ENCODE results near the gene ACTL8. TPM values are rescaled to one million over a fixed set of nuclear protein-coding genes. Genes with fewer than 3 reads are reported as not detected.

Gene ACTL8
- polyA plus RNA-seq, 1 experiment: not detected

- Histone ChIP-seq H3K9me3 (ENCODE audit: control insufficient read depth, insufficient read depth, low read length) (no peaks in the 10 kb centered on the region; the same call in 1 of the 2 replicates), H3K27me3 (ENCODE audit: control insufficient read depth, insufficient read depth, low read length) (no peaks in the 10 kb centered on the region), H3K4me3 (ENCODE audit: low read depth, low read length) (no peak overlapping the region), H3K27ac (ENCODE audit: low read depth, low read length) (no peak overlapping the region)
- DNase-seq (ENCODE audit: low read depth, low spot score): no peak
- ChIA-PET CTCF (no interaction called here), POLR2A (no interaction called here)
- no peak for TF ChIP-seq CTCF (IDR thresholded peaks at IDR 0.05; ENCODE audit: low read depth, low read length)
Observed at GRCh38 chr1:17772615-17773212, 17.6 kb downstream of the ACTL8 start.

- Histone ChIP-seq H3K27me3 (ENCODE audit: control insufficient read depth, insufficient read depth, low read length) (no peaks in the 10 kb centered on the region), H3K9me3 (ENCODE audit: control insufficient read depth, insufficient read depth, low read length) (no peaks in the 10 kb centered on the region; the same call in 1 of the 2 replicates), H3K4me3 (ENCODE audit: low read depth, low read length) (no peak overlapping the region), H3K27ac (ENCODE audit: low read depth, low read length) (no peak overlapping the region)
- CTCF ChIA-PET: no interaction called here
- DNase-seq (ENCODE audit: low read depth, low spot score): no peak
- TF ChIP-seq CTCF (IDR thresholded peaks at IDR 0.05; ENCODE audit: low read depth, low read length): no peak
- POLR2A ChIA-PET: no interaction called here
Observed at GRCh38 chr1:17773591-17774326, 18.6 kb downstream of the ACTL8 start.

GRCh38 chr1:17774452-17774851 lies 19.3 kb downstream of the ACTL8 start:
- Histone ChIP-seq H3K9me3 (ENCODE audit: control insufficient read depth, insufficient read depth, low read length) (no peaks in the 10 kb centered on the region; the same call in 1 of the 2 replicates), H3K27ac (ENCODE audit: low read depth, low read length) (no peak overlapping the region), H3K27me3 (ENCODE audit: control insufficient read depth, insufficient read depth, low read length) (no peaks in the 10 kb centered on the region), H3K4me3 (ENCODE audit: low read depth, low read length) (no peak overlapping the region)
- no peak for DNase-seq (ENCODE audit: low read depth, low spot score)
- ChIA-PET CTCF (no interaction called here), POLR2A (no interaction called here)
- no peak for TF ChIP-seq CTCF (IDR thresholded peaks at IDR 0.05; ENCODE audit: low read depth, low read length)

GRCh38 chr1:17775796-17776195 lies 20.7 kb downstream of the ACTL8 start:
- Histone ChIP-seq H3K27me3 (ENCODE audit: control insufficient read depth, insufficient read depth, low read length) (no peaks in the 10 kb centered on the region), H3K9me3 (ENCODE audit: control insufficient read depth, insufficient read depth, low read length) (no peaks in the 10 kb centered on the region; the same call in 1 of the 2 replicates), H3K4me3 (ENCODE audit: low read depth, low read length) (no peak overlapping the region), H3K27ac (ENCODE audit: low read depth, low read length) (no peak overlapping the region)
- DNase-seq (ENCODE audit: low read depth, low spot score): no peak
- no peak for TF ChIP-seq CTCF (IDR thresholded peaks at IDR 0.05; ENCODE audit: low read depth, low read length)
- POLR2A ChIA-PET: no interaction called here
- CTCF ChIA-PET: no interaction called here

- H3K4me3 ChIP-seq (ENCODE audit: low read depth, low read length): no peak overlapping the region
- no peak for DNase-seq (ENCODE audit: low read depth, low spot score)
- H3K27ac ChIP-seq (ENCODE audit: low read depth, low read length): no peak overlapping the region
- H3K9me3 ChIP-seq (ENCODE audit: control insufficient read depth, insufficient read depth, low read length): no peaks in the 10 kb centered on the region; the same call in 1 of the 2 replicates
- ChIA-PET CTCF (no interaction called here), POLR2A (interaction anchor here (0.7 kb wide), 1 partner anchor 77 kb away, joined by 7 read pairs; no protein-coding TSS in a partner anchor)
- no peak for TF ChIP-seq CTCF (IDR thresholded peaks at IDR 0.05; ENCODE audit: low read depth, low read length)
- no peaks in the 10 kb centered on the region for H3K27me3 ChIP-seq (ENCODE audit: control insufficient read depth, insufficient read depth, low read length)
Observed at GRCh38 chr1:17776426-17776825, 21.3 kb downstream of the ACTL8 start.
